Right ventricle myocardium superior (tissue), 1 donor: ENCODE data around the gene ATP8B4. TPM values are rescaled to one million over a fixed set of nuclear protein-coding genes. Genes with fewer than 3 reads are reported as not detected.
"Not testable (repeated sequence)": the region's sequence is repeated elsewhere in the genome, so short reads cannot be mapped to it uniquely, and the experiment has no call there.

ENCODE experiments used
- ATAC-seq: fragments of 200-7000 bp; cut with Tn5 transposase; one replicate; pipeline ENCODE4 v1.9.1; 2020; ENCODE audit warnings: mild to moderate bottlenecking; ENCODE audit not compliant: poor library complexity
- DNase-seq: peaks from one replicate; pipeline ENCODE4 v3.0.0-alpha.2; 2020
- intact Hi-C: fragments of 100-400 bp; cut with DNase I; formaldehyde crosslinking; loops from one replicate; pipeline ENCODE4 v1.11.2; 2022
- long read RNA-seq: library from polyadenylated mRNA; unstranded; transcript quantifications from one replicate; pipeline ENCODE4 v2.0.0, GENCODE V29; 2021
- total RNA-seq: library from RNA; stranded (reverse); fragmentation: NEBNext Ultra II Directional; extraction: Animal tissue kit (Norgen Biotek cat#: 25700); gene quantifications from one replicate; pipeline ENCODE4 v1.2.1, GENCODE V29; 2021
- donor health status: DM: no; HTN: yes; CAD: no; lungs with severe emphysema.

ATP8B4 gene
- total RNA-seq, result 3.6 TPM
- long read RNA-seq, partial matches to known transcripts, result 2 of 4 reads
- long read RNA-seq, other reads (novel, unspliced or antisense), result 0 of 4 reads

- ATAC-seq (no peak), DNase-seq (no peak)
- intact Hi-C loops, result no loop called here
Measured at GRCh38 chr15:50119063-50120040, at the start of gene ATP8B4. ATP8B4 (minus strand) TSS chr15:50119233; CDS start chr15:50106966, 12,267 bp downstream.

GRCh38 chr15:50168379-50168778 is 49.3 kb upstream of the ATP8B4 start:
- no peak for DNase-seq
- intact Hi-C loops, result no loop called here
- ATAC-seq, result no peak

- ATAC-seq (no peak), DNase-seq (no peak)
- intact Hi-C loops, result no loop called here
Measured at GRCh38 chr15:50167110-50167509, 48.1 kb upstream of the ATP8B4 start.

GRCh38 chr15:50166216-50166615 is 47.2 kb upstream of the ATP8B4 start:
- ATAC-seq (peak; percentile 20), DNase-seq (no peak)
- intact Hi-C loops, result no loop called here

- intact Hi-C loops, result no loop called here
- DNase-seq (no peak), ATAC-seq (peak; percentile 29)
Measured at GRCh38 chr15:50164458-50164857, 45.4 kb upstream of the ATP8B4 start.

- DNase-seq, result no peak
- no peak for ATAC-seq
- intact Hi-C loops, result no loop called here
Measured at GRCh38 chr15:50163719-50164410, 44.8 kb upstream of the ATP8B4 start.

- intact Hi-C loops, result no loop called here
- ATAC-seq, result no peak
- no peak for DNase-seq
Measured at GRCh38 chr15:50162969-50163718, 44.1 kb upstream of the ATP8B4 start.

- ATAC-seq, intact Hi-C loops: not testable (repeated sequence)
Measured at GRCh38 chr15:50158236-50158635, 39.2 kb upstream of the ATP8B4 start.

GRCh38 chr15:50151476-50151875 is 32.4 kb upstream of the ATP8B4 start:
- intact Hi-C loops, result no loop called here
- ATAC-seq (no peak), DNase-seq (no peak)

More at GRCh38 chr15:50158236-50158635, 39.2 kb upstream of the ATP8B4 start:
- not testable (repeated sequence) for DNase-seq

GRCh38 chr15:50150851-50151250 is 31.8 kb upstream of the ATP8B4 start:
- intact Hi-C loops, result no loop called here
- DNase-seq (no peak), ATAC-seq (no peak)

GRCh38 chr15:50150349-50150748 is 31.3 kb upstream of the ATP8B4 start:
- intact Hi-C loops, result no loop called here
- ATAC-seq (no peak), DNase-seq (no peak)

GRCh38 chr15:50149090-50149489 is 30.1 kb upstream of the ATP8B4 start:
- ATAC-seq, result no peak
- intact Hi-C loops, result loop anchor here (5.0 to 10.0 kb wide), 2 partner anchors 914 to 1287 kb away; no protein-coding TSS in a partner anchor
- DNase-seq, result no peak

- ATAC-seq (no peak), DNase-seq (no peak)
- intact Hi-C loops, result loop anchor here (5.0 to 10.0 kb wide), 2 partner anchors 914 to 1286 kb away; no protein-coding TSS in a partner anchor
Measured at GRCh38 chr15:50148362-50148963, 29.4 kb upstream of the ATP8B4 start.

GRCh38 chr15:50146632-50147031 is 27.6 kb upstream of the ATP8B4 start:
- peak; percentile 51 for ATAC-seq
- intact Hi-C loops, result loop anchor here (5.0 to 10.0 kb wide), 2 partner anchors 912 to 1284 kb away; no protein-coding TSS in a partner anchor
- no peak for DNase-seq

GRCh38 chr15:50145451-50145872 is 26.4 kb upstream of the ATP8B4 start:
- peak; percentile 83 for ATAC-seq
- DNase-seq, result no peak
- intact Hi-C loops, result loop anchor here (5.0 to 10.0 kb wide), 2 partner anchors 911 to 1283 kb away; no protein-coding TSS in a partner anchor

- ATAC-seq (no peak), DNase-seq (no peak)
- intact Hi-C loops, result loop anchor here (5.0 to 10.0 kb wide), 2 partner anchors 910 to 1282 kb away; no protein-coding TSS in a partner anchor
Measured at GRCh38 chr15:50144341-50145120, 25.5 kb upstream of the ATP8B4 start.

- DNase-seq (no peak), ATAC-seq (no peak)
- intact Hi-C loops, result loop anchor here (10.0 kb wide), 1 partner anchor 909 kb away; no protein-coding TSS in a partner anchor
Measured at GRCh38 chr15:50143255-50143860, 24.3 kb upstream of the ATP8B4 start.
